ENCODE measurements around the gene ARID3A. TPM values are rescaled to one million over a fixed set of nuclear protein-coding genes. Genes with fewer than 3 reads are reported as not detected.
"Not testable (repeated sequence)": the region's sequence is repeated elsewhere in the genome, so short reads cannot be mapped to it uniquely, and the experiment has no call there.

ARID3A gene
- total RNA-seq, 2 experiments from 2014 or later = 25.1 to 36.0 TPM

DNA sequence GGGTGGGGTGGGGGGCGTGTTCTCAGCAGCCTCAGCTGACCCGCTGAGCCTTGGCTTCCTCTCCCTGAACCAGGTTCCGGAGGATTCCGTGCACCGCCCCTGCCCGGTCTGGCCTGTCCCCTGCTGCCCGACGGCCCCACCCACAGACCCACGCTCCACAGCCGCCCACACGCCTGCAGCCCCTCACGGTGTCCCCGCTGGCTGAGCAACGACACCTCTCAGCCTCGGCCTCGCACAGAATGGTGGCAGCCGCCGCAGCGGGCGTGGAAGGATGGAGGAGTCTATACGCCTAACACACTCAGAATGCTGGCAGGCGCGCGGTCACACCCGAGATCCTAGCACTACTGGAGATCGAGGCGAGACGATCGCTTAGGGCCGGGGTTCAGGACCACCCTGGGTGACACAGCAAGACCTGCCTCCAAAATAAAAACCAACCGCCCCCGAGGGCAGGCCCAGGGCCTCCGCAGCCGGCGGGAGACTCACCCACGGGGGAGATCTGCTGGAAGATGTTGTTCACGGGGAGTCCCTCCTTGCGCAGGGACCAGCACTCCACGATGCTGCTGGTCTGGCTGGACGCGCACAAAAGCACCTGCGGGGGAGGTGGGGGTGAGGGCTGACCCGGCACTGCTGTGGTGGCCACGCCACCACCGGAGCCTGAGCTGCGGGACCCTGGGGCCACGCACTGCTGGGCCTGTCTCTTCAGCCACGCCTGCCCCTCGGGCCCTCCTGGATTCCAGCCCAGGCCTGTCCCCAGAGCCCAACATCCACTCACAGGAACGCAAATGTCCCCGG, 41.2 kb upstream of the ARID3A start:
- POLR2A ChIA-PET = no interaction called here
- ATAC-seq (no peak), DNase-seq (no peak)
- intact Hi-C loops (cut with DNase I, micrococcal nuclease) = no loop called here
- Mint-ChIP-seq H3K4me1 (peaks cover 2% of the 10 kb centered on the region), H3K36me3 (ENCODE audit: low read depth) (peaks cover 17% of the 10 kb centered on the region), H3K4me3 (no peak overlapping the region), H3K9me3 (ENCODE audit: low read depth) (no peaks in the 10 kb centered on the region), H3K27me3 (no peaks in the 10 kb centered on the region), H3K27ac (no peak overlapping the region)
- CTCF ChIA-PET = no interaction called here

GRCh38 chr19:885536-886224, 40.2 kb upstream of the ARID3A start:
- ChIA-PET POLR2A (no interaction called here), CTCF (no interaction called here)
- intact Hi-C loops (cut with DNase I, micrococcal nuclease) = no loop called here
- DNase-seq (no peak), ATAC-seq (no peak)
- Mint-ChIP-seq H3K4me3 (no peak overlapping the region), H3K27ac (no peak overlapping the region), H3K9me3 (ENCODE audit: low read depth) (no peaks in the 10 kb centered on the region), H3K27me3 (no peaks in the 10 kb centered on the region), H3K4me1 (peaks cover 2% of the 10 kb centered on the region), H3K36me3 (ENCODE audit: low read depth) (peaks cover 17% of the 10 kb centered on the region)

- no peak overlapping the region for H3K27ac Mint-ChIP-seq
- POLR2A ChIA-PET = no interaction called here
- ATAC-seq = no peak
These were observed 38.8 kb upstream of the ARID3A start for GRCh38 chr19:887072-887471.

DNA sequence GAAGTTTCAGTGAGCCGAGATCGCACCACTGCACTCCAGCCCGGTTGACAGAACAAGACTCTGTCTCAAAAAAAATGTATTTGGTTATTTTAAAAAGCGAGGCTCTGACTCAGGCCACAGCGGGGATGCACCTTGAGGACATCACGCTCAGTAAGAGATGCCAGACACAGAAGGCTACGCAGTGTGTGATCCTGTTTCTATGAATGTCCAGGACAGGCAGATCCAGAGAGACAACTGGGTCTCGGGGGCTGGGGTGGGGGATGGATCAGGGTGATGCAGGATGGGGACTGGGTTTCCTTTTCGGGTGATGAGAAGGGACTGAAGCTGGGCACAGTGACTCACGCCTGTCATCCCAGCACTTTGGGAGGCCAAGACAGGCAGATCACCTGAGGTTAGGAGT, 38.2 kb upstream of the ARID3A start:
- intact Hi-C loops (cut with DNase I, micrococcal nuclease) = no loop called here
- Mint-ChIP-seq H3K36me3 (ENCODE audit: low read depth) (peaks cover 3% of the 10 kb centered on the region), H3K4me1 (peaks cover 2% of the 10 kb centered on the region), H3K27ac (no peak overlapping the region), H3K4me3 (no peak overlapping the region), H3K9me3 (ENCODE audit: low read depth) (no peaks in the 10 kb centered on the region), H3K27me3 (no peaks in the 10 kb centered on the region)
- ChIA-PET CTCF (no interaction called here), POLR2A (no interaction called here)
- no peak for ATAC-seq
- no peak for DNase-seq

More at GRCh38 chr19:887072-887471, 38.8 kb upstream of the ARID3A start:
- no peak for DNase-seq
- intact Hi-C loops (cut with DNase I, micrococcal nuclease) = no loop called here
- peaks cover 2% of the 10 kb centered on the region for H3K4me1 Mint-ChIP-seq
- CTCF ChIA-PET = no interaction called here
- no peaks in the 10 kb centered on the region for H3K27me3 Mint-ChIP-seq
- H3K36me3 Mint-ChIP-seq (ENCODE audit: low read depth) = peaks cover 7% of the 10 kb centered on the region
- H3K4me3 Mint-ChIP-seq = no peak overlapping the region
- H3K9me3 Mint-ChIP-seq (ENCODE audit: low read depth) = no peaks in the 10 kb centered on the region

GRCh38 chr19:888581-889385, 37.1 kb upstream of the ARID3A start:
- H3K27ac Mint-ChIP-seq = peak overlapping the region; percentile 60
- POLR2A ChIA-PET = no interaction called here
- peaks cover 6% of the 10 kb centered on the region for H3K36me3 Mint-ChIP-seq (ENCODE audit: low read depth)
- intact Hi-C loops (cut with DNase I, micrococcal nuclease) = no loop called here
- ATAC-seq (no peak), DNase-seq (peak; percentile 55)
- CTCF ChIA-PET = no interaction called here
- H3K4me1 Mint-ChIP-seq = peaks cover 10% of the 10 kb centered on the region
- no peaks in the 10 kb centered on the region for H3K9me3 Mint-ChIP-seq (ENCODE audit: low read depth)
- H3K27me3 Mint-ChIP-seq = no peaks in the 10 kb centered on the region
- no peak overlapping the region for H3K4me3 Mint-ChIP-seq

- ATAC-seq (no peak), DNase-seq (no peak)
- H3K36me3 Mint-ChIP-seq (ENCODE audit: low read depth) = peaks cover 6% of the 10 kb centered on the region
- ChIA-PET CTCF (no interaction called here), POLR2A (no interaction called here)
- intact Hi-C loops (cut with DNase I, micrococcal nuclease) = no loop called here
- H3K27ac Mint-ChIP-seq = no peak overlapping the region
- no peaks in the 10 kb centered on the region for H3K9me3 Mint-ChIP-seq (ENCODE audit: low read depth)
- peaks cover 13% of the 10 kb centered on the region for H3K4me1 Mint-ChIP-seq
- no peaks in the 10 kb centered on the region for H3K27me3 Mint-ChIP-seq
- no peak overlapping the region for H3K4me3 Mint-ChIP-seq
These were observed 36.1 kb upstream of the ARID3A start for GRCh38 chr19:889662-890295.

DNA sequence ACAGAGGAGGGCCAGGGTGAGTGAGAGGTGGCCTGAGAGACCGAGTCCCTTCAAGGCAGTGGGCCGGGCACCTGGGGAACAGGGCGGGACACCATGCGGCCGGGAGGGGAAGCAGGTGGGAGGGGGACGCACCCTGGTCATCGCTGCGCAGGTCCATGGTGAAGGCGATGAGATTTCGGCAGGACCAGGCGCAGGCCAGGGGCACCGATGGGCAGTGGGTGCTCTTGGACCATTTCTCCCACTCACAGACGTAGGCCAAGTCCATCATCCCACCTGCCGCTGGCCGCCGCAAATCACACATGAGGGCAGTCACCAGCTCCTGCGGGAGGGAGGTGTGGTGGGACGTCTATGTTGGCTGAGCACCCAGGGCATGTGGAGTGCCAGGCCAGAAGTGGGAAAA, 35.0 kb upstream of the ARID3A start:
- Mint-ChIP-seq H3K4me1 (peaks cover 13% of the 10 kb centered on the region), H3K27me3 (no peaks in the 10 kb centered on the region), H3K9me3 (ENCODE audit: low read depth) (no peaks in the 10 kb centered on the region), H3K27ac (no peak overlapping the region), H3K36me3 (ENCODE audit: low read depth) (peaks cover 6% of the 10 kb centered on the region), H3K4me3 (peak overlapping the region; percentile 60)
- CTCF ChIA-PET = no interaction called here
- ATAC-seq (no peak), DNase-seq (no peak)
- POLR2A ChIA-PET = no interaction called here
- intact Hi-C loops (cut with DNase I, micrococcal nuclease) = no loop called here

DNA sequence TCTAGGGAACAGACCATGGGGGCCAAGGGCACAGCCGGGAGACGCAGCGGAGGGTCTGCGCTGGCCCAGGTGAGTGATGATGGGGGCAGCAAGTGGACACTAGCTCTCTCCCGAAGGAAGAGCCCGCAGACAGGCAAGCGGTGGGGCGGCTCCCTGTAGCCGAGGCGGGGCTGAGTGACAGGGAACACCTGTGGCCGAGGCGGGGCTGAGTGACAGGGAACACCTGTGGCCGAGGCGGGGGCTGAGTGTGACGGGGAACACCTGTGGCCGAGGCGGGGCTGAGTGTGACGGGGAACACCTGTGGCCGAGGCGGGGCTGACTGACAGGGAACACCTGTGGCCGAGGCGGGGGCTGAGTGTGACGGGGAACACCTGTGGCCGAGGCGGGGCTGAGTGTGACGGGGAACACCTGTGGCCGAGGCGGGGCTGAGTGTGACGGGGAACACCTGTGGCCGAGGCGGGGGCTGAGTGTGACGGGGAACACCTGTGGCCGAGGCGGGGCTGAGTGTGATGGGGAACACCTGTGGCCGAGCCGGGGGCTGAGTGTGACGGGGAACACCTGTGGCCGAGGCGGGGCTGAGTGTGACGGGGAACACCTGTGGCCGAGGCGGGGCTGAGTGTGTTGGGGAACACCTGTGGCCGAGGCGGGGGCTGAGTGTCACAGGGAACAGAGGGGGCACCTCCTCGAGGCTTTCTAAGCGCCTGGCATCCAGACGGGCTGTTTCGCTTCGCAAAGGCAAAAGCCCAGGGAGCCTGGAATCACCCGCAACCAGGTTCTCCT, 34.2 kb upstream of the ARID3A start:
- not testable (repeated sequence) for H3K27ac Mint-ChIP-seq; H3K9me3 Mint-ChIP-seq (ENCODE audit: low read depth); H3K36me3 Mint-ChIP-seq (ENCODE audit: low read depth); ATAC-seq; DNase-seq; H3K27me3 Mint-ChIP-seq
- Mint-ChIP-seq H3K4me1 (peaks cover 13% of the 10 kb centered on the region), H3K4me3 (peak overlapping the region; percentile 78)
- intact Hi-C loops (cut with DNase I, micrococcal nuclease) = loop anchor here (2.0 kb wide), 2 partner anchors 17 to 29 kb away; no protein-coding TSS in a partner anchor
- POLR2A ChIA-PET = interaction anchor here (0.6 kb wide), 1 partner anchor 11 kb away, joined by 5 read pairs; no protein-coding TSS in a partner anchor
- CTCF ChIA-PET = interaction anchor here (1.9 kb wide), 1 partner anchor 28 kb away, joined by 6 read pairs; no protein-coding TSS in a partner anchor

- H3K27ac Mint-ChIP-seq = peak overlapping the region; percentile 77
- CTCF ChIA-PET = interaction anchor here (1.0 to 1.9 kb wide), 4 partner anchors 15 to 189 kb away, joined by 3 to 6 read pairs (median 4); no protein-coding TSS in a partner anchor
- intact Hi-C loops (cut with DNase I, micrococcal nuclease) = loop anchor here (2.0 kb wide), 2 partner anchors 16 to 28 kb away; no protein-coding TSS in a partner anchor
- H3K9me3 Mint-ChIP-seq (ENCODE audit: low read depth) = no peaks in the 10 kb centered on the region
- DNase-seq = peak; percentile 33
- H3K4me1 Mint-ChIP-seq = peaks cover 13% of the 10 kb centered on the region
- POLR2A ChIA-PET = interaction anchor here (0.6 to 1.3 kb wide), 4 partner anchors 11 to 29 kb away, joined by 3 to 10 read pairs (median 4); no protein-coding TSS in a partner anchor
- peak; percentile 9 for ATAC-seq
- H3K27me3 Mint-ChIP-seq = no peaks in the 10 kb centered on the region
- H3K4me3 Mint-ChIP-seq = peak overlapping the region; percentile 78
- peaks cover 6% of the 10 kb centered on the region for H3K36me3 Mint-ChIP-seq (ENCODE audit: low read depth)
These were observed 33.5 kb upstream of the ARID3A start for GRCh38 chr19:892243-892893.

Data from activated CD4-positive, alpha-beta T cell treated with anti-CD3 and anti-CD28 coated beads for 36 hours (primary cell).